HepG2 (cell line): ENCODE data around the gene KLHL30.

Source experiments
- CHD2 ChIP-seq: IDR thresholded peaks from 2 replicates; pipeline ENCODE4 v1.6.1; 2011; ENCODE audit warnings: low read depth, low read length, improper control_type of control experiment
- ELF1 ChIP-seq: sonication (generic); formaldehyde crosslinking; IDR thresholded peaks from 2 replicates; pipeline ENCODE4 v1.4.0; 2020; ENCODE audit warnings: missing genetic modification reagents
- EP300 ChIP-seq, 3 experiments: sonication (generic) in 1 of 3; formaldehyde crosslinking in 1 of 3; IDR thresholded peaks; 2 replicates each; pipeline versions ENCODE4 v1.5.1 to v1.6.1; 2011 to 2020; ENCODE audit warnings: low read depth in 2 of 3, low read length in 2 of 3, borderline replicate concordance in 1 of 3, improper control_type of control experiment in 1 of 3, mild to moderate bottlenecking in 1 of 3, missing genetic modification reagents in 1 of 3, moderate library complexity in 1 of 3
- NCOA2 ChIP-seq: sonication (generic); formaldehyde crosslinking; IDR thresholded peaks from 2 replicates; pipeline ENCODE4 v1.8.0; 2022; ENCODE audit warnings: inconsistent platforms
- YY1 ChIP-seq: IDR thresholded peaks from 2 replicates; pipeline ENCODE4 v1.6.1; 2011; ENCODE audit warnings: low read length, low read depth, moderate library complexity, mild to moderate bottlenecking; ENCODE audit not compliant: insufficient read depth, insufficient replicate concordance
- ZNF841 ChIP-seq: sonication (generic); formaldehyde crosslinking; IDR thresholded peaks from 2 replicates; pipeline ENCODE4 v1.8.1; 2023; ENCODE audit warnings: missing genetic modification reagents, borderline replicate concordance
- TF ChIP-seq, protein P1 (sequence below): IDR thresholded peaks from 2 replicates; pipeline ENCODE4 v1.6.1; 2016
- TF ChIP-seq, protein P2 (sequence below): sonication (generic); formaldehyde crosslinking; IDR thresholded peaks from 2 replicates; pipeline ENCODE4 v1.5.0; 2020; ENCODE audit warnings: mild to moderate bottlenecking, missing genetic modification reagents, moderate library complexity

DNA sequence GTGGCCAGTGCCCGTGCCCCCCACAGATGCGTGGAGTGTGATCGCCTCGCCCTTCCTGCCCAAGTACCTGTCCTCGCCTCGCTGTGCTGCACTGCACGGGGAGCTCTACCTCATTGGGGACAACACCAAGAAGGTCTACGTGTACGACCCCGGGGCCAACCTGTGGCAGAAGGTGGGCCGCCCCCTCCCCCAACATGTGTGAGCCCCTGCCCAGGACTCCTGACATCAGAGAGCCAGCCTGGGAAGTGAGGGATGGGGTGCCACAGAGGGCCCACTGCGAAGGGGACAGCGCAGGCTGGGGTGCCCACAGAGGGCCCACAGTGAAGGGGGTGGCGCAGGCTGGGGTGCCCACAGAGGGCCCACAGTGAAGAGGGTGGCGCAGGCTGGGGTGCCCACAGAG lies 10.5 kb downstream of the KLHL30 start:
- TF ChIP-seq ELF1 (CRISPR knock-in tag), result no peak
- no peak for TF ChIP-seq YY1
- TF ChIP-seq CHD2, result no peak
- TF ChIP-seq, protein P1, sequence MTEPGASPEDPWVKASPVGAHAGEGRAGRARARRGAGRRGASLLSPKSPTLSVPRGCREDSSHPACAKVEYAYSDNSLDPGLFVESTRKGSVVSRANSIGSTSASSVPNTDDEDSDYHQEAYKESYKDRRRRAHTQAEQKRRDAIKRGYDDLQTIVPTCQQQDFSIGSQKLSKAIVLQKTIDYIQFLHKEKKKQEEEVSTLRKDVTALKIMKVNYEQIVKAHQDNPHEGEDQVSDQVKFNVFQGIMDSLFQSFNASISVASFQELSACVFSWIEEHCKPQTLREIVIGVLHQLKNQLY (CRISPR knock-in tag), result no peak
- no peak for TF ChIP-seq EP300 (IDR thresholded peaks at IDR 0.05; ENCODE audit: low read depth in 2 of 2, low read length in 2 of 2)
- TF ChIP-seq EP300 (CRISPR knock-in tag; IDR thresholded peaks at IDR 0.05; ENCODE audit: borderline replicate concordance), result no peak
- no peak for TF ChIP-seq NCOA2 (CRISPR knock-in tag)
- TF ChIP-seq, protein P2, sequence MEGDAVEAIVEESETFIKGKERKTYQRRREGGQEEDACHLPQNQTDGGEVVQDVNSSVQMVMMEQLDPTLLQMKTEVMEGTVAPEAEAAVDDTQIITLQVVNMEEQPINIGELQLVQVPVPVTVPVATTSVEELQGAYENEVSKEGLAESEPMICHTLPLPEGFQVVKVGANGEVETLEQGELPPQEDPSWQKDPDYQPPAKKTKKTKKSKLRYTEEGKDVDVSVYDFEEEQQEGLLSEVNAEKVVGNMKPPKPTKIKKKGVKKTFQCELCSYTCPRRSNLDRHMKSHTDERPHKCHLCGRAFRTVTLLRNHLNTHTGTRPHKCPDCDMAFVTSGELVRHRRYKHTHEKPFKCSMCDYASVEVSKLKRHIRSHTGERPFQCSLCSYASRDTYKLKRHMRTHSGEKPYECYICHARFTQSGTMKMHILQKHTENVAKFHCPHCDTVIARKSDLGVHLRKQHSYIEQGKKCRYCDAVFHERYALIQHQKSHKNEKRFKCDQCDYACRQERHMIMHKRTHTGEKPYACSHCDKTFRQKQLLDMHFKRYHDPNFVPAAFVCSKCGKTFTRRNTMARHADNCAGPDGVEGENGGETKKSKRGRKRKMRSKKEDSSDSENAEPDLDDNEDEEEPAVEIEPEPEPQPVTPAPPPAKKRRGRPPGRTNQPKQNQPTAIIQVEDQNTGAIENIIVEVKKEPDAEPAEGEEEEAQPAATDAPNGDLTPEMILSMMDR (CRISPR knock-in tag), result no peak
- no peak for TF ChIP-seq ZNF841
